ENCODE measurements around the gene C12orf43. TPM values are rescaled to one million over a fixed set of nuclear protein-coding genes. Genes with fewer than 3 reads are reported as not detected.

Gene C12orf43
- polyA plus RNA-seq, 3 donors, result 17.2 to 18.8 (median 18.8) TPM

- DNase-seq, result no peak
Observed at GRCh38 chr12:120979862-120980696, 36.2 kb downstream of the C12orf43 start.

- no peak for DNase-seq
Observed at GRCh38 chr12:120979220-120979861, 36.9 kb downstream of the C12orf43 start.

GRCh38 chr12:120978296-120979219 is 37.7 kb downstream of the C12orf43 start, which contains the start of gene HNF1A:
HNF1A (plus strand) TSS chr12:120978543; CDS start chr12:120978769, 226 bp downstream.
- DNase-seq, result no peak

GRCh38 chr12:120977531-120978295 is 38.6 kb downstream of the C12orf43 start:
- no peak for DNase-seq

- peak; percentile 88 for DNase-seq
Observed at GRCh38 chr12:120972870-120973543, 43.3 kb downstream of the C12orf43 start.

- DNase-seq, result peak; percentile 52
Observed at GRCh38 chr12:120971299-120972180, 44.7 kb downstream of the C12orf43 start.

GRCh38 chr12:120970310-120970709 is 46.0 kb downstream of the C12orf43 start:
- no peak for DNase-seq

- DNase-seq, result no peak
Observed at GRCh38 chr12:120965534-120966091, 50.7 kb downstream of the C12orf43 start.

- no peak for DNase-seq
Observed at GRCh38 chr12:120964298-120964697, 52.0 kb downstream of the C12orf43 start.

GRCh38 chr12:120962532-120963020 is 53.7 kb downstream of the C12orf43 start:
- DNase-seq, result no peak

GRCh38 chr12:120961604-120962531 is 54.4 kb downstream of the C12orf43 start:
- DNase-seq, result peak; percentile 58

- DNase-seq, result no peak
Observed at GRCh38 chr12:120960657-120961056, 55.6 kb downstream of the C12orf43 start.

- DNase-seq, result no peak
Observed at GRCh38 chr12:120959111-120959878, 57.0 kb downstream of the C12orf43 start.

GRCh38 chr12:120956579-120957300 is 59.5 kb downstream of the C12orf43 start:
- DNase-seq, result no peak

GRCh38 chr12:120955232-120955631 is 61.1 kb downstream of the C12orf43 start:
- no peak for DNase-seq

GRCh38 chr12:120950807-120951206 is 65.5 kb downstream of the C12orf43 start:
- DNase-seq, result no peak

Data from renal pelvis (tissue), 4 donors.